Gastrocnemius medialis (tissue), 4 donors: ENCODE data around the gene LMX1B.

Source experiments
- CTCF ChIP-seq, 5 experiments: fragments of 450-650 bp in 3 of 5; fragments of 200-600 bp in 2 of 5; sonication (generic) in 2 of 5; IDR thresholded peaks in 4 of 5; conservative IDR thresholded peaks in 1 of 5; 1 replicate in 4 of 5; 2 replicates in 1 of 5; pipeline ENCODE4 v1.5.1; 2016 to 2019; ENCODE audit warnings: antibody characterized with exemption in 5 of 5, mild to moderate bottlenecking in 3 of 5, moderate library complexity in 3 of 5
- POLR2A ChIP-seq, 2 donors: fragments of 450-650 bp; IDR thresholded peaks; one replicate each; pipeline ENCODE4 v1.6.1; 2017; ENCODE audit warnings: antibody characterized with exemption in 2 of 2, mild to moderate bottlenecking in 2 of 2, moderate library complexity in 2 of 2

GRCh38 chr9:126624912-126625311 lies 11.2 kb downstream of the LMX1B start:
- TF ChIP-seq CTCF (IDR thresholded peaks at IDR 0.05 in 4 of 5, conservative IDR thresholded peaks at IDR 0.05 in 1 of 5) (no peak), POLR2A (IDR thresholded peaks at IDR 0.05) (no peak)
